ENCODE results near the gene CPNE8.

GRCh38 chr12:38838056-38838850 lies 67.1 kb downstream of the CPNE8 start:
- TF ChIP-seq POLR2A (IDR thresholded peaks at IDR 0.05), result no peak
- no peak for TF ChIP-seq CTCF (IDR thresholded peaks at IDR 0.05)
